ENCODE measurements around the gene ARL10.

Gene ARL10

DNA sequence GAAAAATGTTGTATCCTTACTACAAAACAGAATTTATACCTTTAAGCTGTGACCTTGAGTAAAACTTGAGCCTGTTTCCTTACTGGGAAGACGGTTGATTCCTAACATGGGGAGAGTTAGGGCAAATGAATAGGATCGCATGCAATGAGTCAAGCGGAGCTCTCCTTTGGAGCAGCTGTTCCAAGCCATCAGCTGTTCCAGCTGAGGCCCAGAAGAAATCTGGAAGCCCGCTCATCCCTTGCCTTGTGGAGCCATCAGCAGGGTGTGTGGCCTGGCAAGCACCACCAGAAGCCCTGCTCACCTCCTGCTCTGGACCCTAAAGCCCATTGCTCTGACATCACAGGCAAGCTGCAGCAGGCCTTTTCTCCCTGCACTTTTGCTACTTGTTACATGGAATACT is 11.8 kb upstream of the ARL10 start:
- TF ChIP-seq, protein P1, sequence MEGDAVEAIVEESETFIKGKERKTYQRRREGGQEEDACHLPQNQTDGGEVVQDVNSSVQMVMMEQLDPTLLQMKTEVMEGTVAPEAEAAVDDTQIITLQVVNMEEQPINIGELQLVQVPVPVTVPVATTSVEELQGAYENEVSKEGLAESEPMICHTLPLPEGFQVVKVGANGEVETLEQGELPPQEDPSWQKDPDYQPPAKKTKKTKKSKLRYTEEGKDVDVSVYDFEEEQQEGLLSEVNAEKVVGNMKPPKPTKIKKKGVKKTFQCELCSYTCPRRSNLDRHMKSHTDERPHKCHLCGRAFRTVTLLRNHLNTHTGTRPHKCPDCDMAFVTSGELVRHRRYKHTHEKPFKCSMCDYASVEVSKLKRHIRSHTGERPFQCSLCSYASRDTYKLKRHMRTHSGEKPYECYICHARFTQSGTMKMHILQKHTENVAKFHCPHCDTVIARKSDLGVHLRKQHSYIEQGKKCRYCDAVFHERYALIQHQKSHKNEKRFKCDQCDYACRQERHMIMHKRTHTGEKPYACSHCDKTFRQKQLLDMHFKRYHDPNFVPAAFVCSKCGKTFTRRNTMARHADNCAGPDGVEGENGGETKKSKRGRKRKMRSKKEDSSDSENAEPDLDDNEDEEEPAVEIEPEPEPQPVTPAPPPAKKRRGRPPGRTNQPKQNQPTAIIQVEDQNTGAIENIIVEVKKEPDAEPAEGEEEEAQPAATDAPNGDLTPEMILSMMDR (IDR thresholded peaks at IDR 0.05; ENCODE audit: borderline replicate concordance, insufficient read depth, low read depth, low read length) = no peak
- H3K4me3 ChIP-seq (ENCODE audit: low read depth, low read length) = no peak overlapping the region

DNA sequence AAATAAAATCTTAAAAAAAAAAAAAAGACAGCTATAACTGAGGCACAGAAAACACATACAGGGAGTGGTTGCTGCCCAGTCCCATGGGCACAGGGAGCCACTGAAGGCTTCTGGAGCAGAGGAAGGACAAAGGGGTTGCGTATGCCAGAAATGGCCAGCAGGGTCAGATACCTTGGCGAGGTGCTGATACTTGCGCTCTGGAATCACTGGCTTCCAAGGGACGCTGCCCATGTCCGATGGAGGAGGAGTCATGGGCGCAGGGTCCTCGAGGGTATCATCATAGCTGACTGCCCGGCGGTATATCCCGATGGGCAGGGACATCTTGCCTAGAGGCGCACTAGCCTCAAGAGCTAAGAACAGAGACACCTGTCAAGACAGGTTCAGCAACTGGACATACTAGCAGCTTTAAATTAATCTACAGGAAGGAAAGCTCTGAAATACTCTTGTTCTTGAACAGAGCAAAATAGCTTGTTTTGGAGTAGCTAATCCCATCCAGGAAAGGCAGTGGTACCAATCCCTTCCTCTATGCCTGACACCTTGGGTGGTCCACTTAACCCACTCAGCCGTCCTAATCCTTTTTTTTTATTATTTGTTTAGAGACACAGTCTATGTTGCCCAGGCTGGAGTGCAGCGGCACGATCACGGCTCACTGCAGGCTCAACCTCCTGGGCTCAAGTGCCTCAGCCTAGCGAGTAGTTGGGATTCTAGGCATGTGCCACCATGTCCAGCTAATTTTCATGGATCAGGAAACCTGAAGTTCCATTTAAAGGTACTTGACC is 9.7 kb upstream of the ARL10 start:
- TF ChIP-seq, protein P1 (IDR thresholded peaks at IDR 0.05; ENCODE audit: borderline replicate concordance, insufficient read depth, low read depth, low read length) = no peak
- no peak overlapping the region for H3K4me3 ChIP-seq (ENCODE audit: low read depth, low read length)

DNA sequence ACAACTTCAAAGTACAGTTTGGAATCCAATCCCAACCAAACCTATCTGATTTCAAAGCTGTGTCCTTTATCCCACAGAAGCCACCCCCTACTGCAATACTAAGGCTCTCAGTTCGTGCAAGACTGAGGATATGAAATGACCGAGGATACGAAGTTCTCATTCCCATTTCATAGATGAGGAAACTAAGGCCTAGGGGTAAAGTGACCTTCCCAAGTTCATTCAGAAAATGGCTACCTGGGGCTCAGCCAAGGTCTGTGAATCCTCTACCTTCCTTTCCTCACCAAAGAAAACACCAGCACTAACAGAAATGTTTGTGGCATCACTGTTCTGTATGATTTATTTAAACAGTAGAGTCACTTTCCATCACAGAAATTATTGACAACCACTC is 9.1 kb upstream of the ARL10 start:
- TF ChIP-seq, protein P1 (IDR thresholded peaks at IDR 0.05; ENCODE audit: borderline replicate concordance, insufficient read depth, low read depth, low read length) = no peak
- H3K4me3 ChIP-seq (ENCODE audit: low read depth, low read length) = no peak overlapping the region

DNA sequence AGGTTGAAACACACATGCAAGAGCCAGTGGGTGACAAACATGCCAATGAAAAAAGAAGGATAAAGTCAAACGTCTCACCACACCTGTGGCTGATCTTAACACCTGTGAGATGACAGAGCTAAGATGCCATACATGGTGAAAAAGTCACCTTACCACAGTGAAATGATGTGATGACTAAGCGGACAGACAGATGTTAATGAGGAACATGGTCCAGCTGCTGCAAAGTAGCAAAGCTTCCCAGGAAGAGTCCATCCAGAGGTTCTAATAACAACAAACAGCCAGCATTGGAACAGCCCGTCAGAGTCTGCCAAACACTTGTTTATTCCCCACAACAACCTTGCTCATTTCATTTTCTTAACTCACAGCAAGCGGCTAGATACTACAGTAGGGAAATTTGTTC is 5.6 kb upstream of the ARL10 start:
- H3K4me3 ChIP-seq (ENCODE audit: low read depth, low read length) = no peak overlapping the region
- TF ChIP-seq, protein P1 (IDR thresholded peaks at IDR 0.05; ENCODE audit: borderline replicate concordance, insufficient read depth, low read depth, low read length) = no peak

DNA sequence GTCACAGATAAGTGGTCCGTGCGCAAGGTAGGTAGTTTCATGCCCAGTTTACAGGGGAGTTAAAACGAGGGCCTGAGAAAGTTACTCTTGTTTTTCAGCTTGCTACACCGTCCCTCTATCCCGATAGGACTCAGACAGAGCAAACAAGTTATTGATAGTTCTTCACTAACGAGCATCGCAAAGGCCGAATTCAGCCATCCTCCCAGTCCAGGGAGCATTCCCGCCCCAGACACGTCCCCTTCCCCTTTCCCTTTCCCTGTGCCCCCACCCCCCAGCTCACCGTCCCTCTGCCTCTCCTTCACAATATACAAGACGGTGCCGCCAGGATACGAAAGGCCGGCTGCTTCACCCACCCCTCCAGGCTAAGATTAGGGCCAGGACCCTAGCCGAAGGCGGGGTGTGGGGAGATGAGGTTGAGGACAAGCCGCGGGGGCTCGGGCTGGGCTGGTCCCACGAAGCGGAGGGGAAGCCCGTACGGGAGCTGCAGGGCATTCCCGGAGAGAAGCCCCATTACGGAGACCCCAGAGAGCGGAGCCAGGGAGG is 4.3 kb upstream of the ARL10 start:
- H3K4me3 ChIP-seq (ENCODE audit: low read depth, low read length) = peak overlapping the region; percentile 69
- TF ChIP-seq, protein P1 (IDR thresholded peaks at IDR 0.05; ENCODE audit: borderline replicate concordance, insufficient read depth, low read depth, low read length) = no peak

DNA sequence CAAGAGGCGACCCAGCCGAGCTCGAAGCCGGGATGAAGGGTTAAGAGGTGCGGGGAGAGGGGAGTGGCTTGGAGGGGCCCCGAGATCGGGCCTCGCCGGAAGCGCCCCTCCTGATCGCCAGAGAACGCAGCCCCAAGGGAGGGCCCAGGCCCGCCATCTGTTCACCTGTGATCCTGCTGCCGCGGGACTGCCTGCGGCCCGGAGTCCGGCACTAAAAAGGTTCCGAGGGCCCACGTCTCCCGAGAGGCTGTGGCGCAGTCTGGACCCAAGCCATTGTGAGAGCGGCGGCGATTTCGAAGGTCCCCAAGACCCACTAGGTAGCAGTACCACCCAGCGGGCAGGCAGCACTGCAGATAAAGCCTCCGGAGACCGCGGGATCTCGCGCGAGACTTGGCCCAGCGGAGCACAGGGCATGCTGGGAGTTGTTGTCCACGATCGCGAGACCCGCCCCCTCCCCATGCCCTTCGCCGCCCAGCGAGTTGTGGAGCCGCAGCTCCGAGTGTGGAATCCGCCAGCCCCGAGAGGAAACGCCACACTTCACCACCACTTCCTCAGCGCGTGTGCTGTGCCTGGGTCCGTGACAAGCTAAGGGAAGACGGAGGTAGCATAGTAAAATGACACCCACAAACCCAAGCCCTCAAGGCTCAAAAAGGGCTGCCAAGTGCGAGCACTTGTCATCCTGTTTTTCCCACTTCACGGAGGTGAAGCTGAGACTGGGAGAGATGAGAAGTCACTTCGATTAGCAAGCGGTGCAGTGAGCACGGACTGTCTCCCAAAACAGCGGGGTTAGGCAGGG is 3.7 kb upstream of the ARL10 start, which contains the start of gene KIAA1191:
KIAA1191 (minus strand) TSS at position 328 of the 796 bp plus-strand sequence. CDS start 2,256 bp downstream, outside the sequence.
- peak within 1 kb of the TSS; percentile 69 for H3K4me3 ChIP-seq (ENCODE audit: low read depth, low read length)
- TF ChIP-seq, protein P1 (IDR thresholded peaks at IDR 0.05; ENCODE audit: borderline replicate concordance, insufficient read depth, low read depth, low read length) = no peak

All from GM12875 (cell line).